Esophagus muscularis mucosa (tissue), 4 donors: ENCODE data around the gene CDH4. TPM values are rescaled to one million over a fixed set of nuclear protein-coding genes. Genes with fewer than 3 reads are reported as not detected.

Source experiments
- DNase-seq: peaks from one replicate; pipeline ENCODE4 v3.0.0-alpha.2; 2017; ENCODE audit errors: extremely low spot score
- H3K27ac ChIP-seq, 4 donors: fragments of 200-600 bp; sonication (generic); replicated peaks in 1 of 4; 1 replicate in 3 of 4; 2 replicates in 1 of 4; pipeline ENCODE4 v1.5.1; 2016 to 2019; ENCODE audit warnings: mild to moderate bottlenecking in 1 of 4
- H3K27me3 ChIP-seq, 4 donors: fragments of 200-600 bp; sonication (generic); one replicate each; pipeline versions ENCODE4 v1.5.1 to v1.6.0; 2016 to 2019
- H3K36me3 ChIP-seq, 4 donors: fragments of 200-600 bp; sonication (generic); one replicate each; pipeline ENCODE4 v1.5.1; 2016 to 2019
- H3K4me1 ChIP-seq, 4 donors: fragments of 200-600 bp; sonication (generic); one replicate each; pipeline ENCODE4 v1.5.1; 2016 to 2019
- H3K4me3 ChIP-seq, 4 donors: fragments of 200-600 bp; sonication (generic); 1 replicate in 2 of 4; 2 replicates in 2 of 4; pipeline ENCODE4 v1.5.1; 2016 to 2019; ENCODE audit warnings: mild to moderate bottlenecking in 4 of 4, moderate library complexity in 1 of 4
- H3K9me3 ChIP-seq, 4 donors: fragments of 200-600 bp; sonication (generic); 1 replicate in 3 of 4; 2 replicates in 1 of 4; pipeline ENCODE4 v1.5.1; 2016 to 2019
- CTCF ChIP-seq, 3 experiments: fragments of 200-600 bp in 2 of 3; fragments of 450-650 bp in 1 of 3; sonication (generic) in 2 of 3; IDR thresholded peaks; one replicate each; pipeline ENCODE4 v1.5.1; 2017 to 2019; ENCODE audit warnings: antibody characterized with exemption in 3 of 3, mild to moderate bottlenecking in 2 of 3, moderate library complexity in 1 of 3
- EP300 ChIP-seq: sonication (generic); formaldehyde crosslinking; IDR thresholded peaks from one replicate; pipeline ENCODE4 v1.6.1; 2017; ENCODE audit warnings: antibody characterized with exemption
- POLR2A ChIP-seq: fragments of 450-650 bp; IDR thresholded peaks from one replicate; pipeline ENCODE4 v1.6.1; 2017; ENCODE audit warnings: antibody characterized with exemption, moderate library complexity, mild to moderate bottlenecking, low read depth
- POLR2AphosphoS5 ChIP-seq, 2 donors: sonication (generic); formaldehyde crosslinking; IDR thresholded peaks; one replicate each; pipeline ENCODE4 v1.6.1; 2017; ENCODE audit warnings: antibody characterized with exemption in 2 of 2
- WGBS: methylation state at CpG from one replicate; pipeline ENCODE4 v1.1.5; 2018; 5-methylcytosine and 5-hydroxymethylcytosine counted together
- intact Hi-C: fragments of 100-400 bp; cut with DNase I; formaldehyde crosslinking; loops from one replicate; pipeline ENCODE4 v1.15.1; 2023
- total RNA-seq, 4 donors: library from RNA; depleted of rRNA; stranded (reverse); fragments of >200 nt; gene quantifications; one replicate each; pipeline versions ENCODE4 v1.1.0 to v1.2.1, GENCODE V29; 2016

Gene CDH4
- total RNA-seq, 4 donors from 2014 or later: 0.42 to 1.3 (median 0.48) TPM

- Histone ChIP-seq H3K9me3 (no peaks in the 10 kb centered on the region), H3K36me3 (no peaks in the 10 kb centered on the region), H3K4me3 (no peak overlapping the region), H3K27ac (no peak overlapping the region), H3K4me1 (no peaks in the 10 kb centered on the region), H3K27me3 (peaks cover 0 to 19% (median 0%) of the 10 kb centered on the region in 4 donors)
- DNase-seq: no peak
- intact Hi-C loops: no loop called here
- 81% methylated on average over 10 of the region's 10 CpGs for WGBS
- TF ChIP-seq POLR2A (no peak), POLR2AphosphoS5 (IDR thresholded peaks at IDR 0.05) (no peak), EP300 (no peak), CTCF (IDR thresholded peaks at IDR 0.05) (no peak)
Measured at GRCh38 chr20:61789329-61789728, 537.3 kb downstream of the CDH4 start.

- Histone ChIP-seq H3K4me3 (no peak overlapping the region), H3K9me3 (no peaks in the 10 kb centered on the region), H3K27ac (no peak overlapping the region), H3K27me3 (peaks cover 0 to 14% (median 0%) of the 10 kb centered on the region in 4 donors), H3K36me3 (no peaks in the 10 kb centered on the region), H3K4me1 (no peaks in the 10 kb centered on the region)
- TF ChIP-seq EP300 (no peak), POLR2AphosphoS5 (IDR thresholded peaks at IDR 0.05) (no peak), POLR2A (no peak), CTCF (IDR thresholded peaks at IDR 0.05) (no peak)
- intact Hi-C loops: no loop called here
- no peak for DNase-seq
- 87% methylated on average over 2 of the region's 2 CpGs for WGBS
Measured at GRCh38 chr20:61790116-61790827, 538.2 kb downstream of the CDH4 start.

- H3K9me3 ChIP-seq: no peaks in the 10 kb centered on the region
- H3K4me3 ChIP-seq: no peak overlapping the region
- no peaks in the 10 kb centered on the region for H3K4me1 ChIP-seq
- no peak for TF ChIP-seq POLR2A
- TF ChIP-seq CTCF (IDR thresholded peaks at IDR 0.05): no peak
- no peak for TF ChIP-seq POLR2AphosphoS5 (IDR thresholded peaks at IDR 0.05)
- TF ChIP-seq EP300: no peak
- no peak for DNase-seq
- H3K36me3 ChIP-seq: no peaks in the 10 kb centered on the region
- peaks cover 0 to 20% (median 0%) of the 10 kb centered on the region in 4 donors for H3K27me3 ChIP-seq
- no peak overlapping the region for H3K27ac ChIP-seq
- WGBS: 85% methylated on average over 6 of the region's 6 CpGs
- intact Hi-C loops: no loop called here
Measured at GRCh38 chr20:61791995-61792394, 539.9 kb downstream of the CDH4 start.

GRCh38 chr20:61795669-61796630 lies 543.9 kb downstream of the CDH4 start:
- H3K36me3 ChIP-seq: no peaks in the 10 kb centered on the region
- H3K27ac ChIP-seq: no peak overlapping the region
- no peaks in the 10 kb centered on the region for H3K9me3 ChIP-seq
- no peak overlapping the region for H3K4me3 ChIP-seq
- peaks cover 0 to 38% (median 0%) of the 10 kb centered on the region in 4 donors for H3K27me3 ChIP-seq
- 64% methylated on average over 14 of the region's 15 CpGs for WGBS
- no peaks in the 10 kb centered on the region for H3K4me1 ChIP-seq
- no peak for TF ChIP-seq EP300
- TF ChIP-seq POLR2AphosphoS5 (IDR thresholded peaks at IDR 0.05): no peak
- TF ChIP-seq POLR2A: no peak
- no peak for TF ChIP-seq CTCF (IDR thresholded peaks at IDR 0.05)
- intact Hi-C loops: no loop called here
- DNase-seq: no peak
